Parathyroid adenoma (tissue), 2 donors: ENCODE results near the gene LONP1.

Source experiments
- H2AFZ ChIP-seq: fragments of 300-600 bp; sonication (generic); one replicate; pipeline ENCODE4 v1.7.0; 2017; ENCODE audit warnings: antibody characterized with exemption, mild to moderate bottlenecking
- H3K27ac ChIP-seq: fragments of 300-600 bp; sonication (generic); one replicate; pipeline ENCODE4 v1.7.0; 2017
- H3K27me3 ChIP-seq: fragments of 300-600 bp; sonication (generic); one replicate; pipeline ENCODE4 v1.7.0; 2017; ENCODE audit warnings: low read length; ENCODE audit not compliant: control insufficient read depth, insufficient read depth
- H3K36me3 ChIP-seq: fragments of 300-600 bp; sonication (generic); one replicate; pipeline ENCODE4 v1.7.0; 2017; ENCODE audit warnings: low read length; ENCODE audit not compliant: control insufficient read depth, insufficient read depth
- H3K4me1 ChIP-seq: fragments of 300-600 bp; sonication (generic); one replicate; pipeline ENCODE4 v1.7.0; 2017; ENCODE audit warnings: control low read depth
- H3K4me2 ChIP-seq: fragments of 300-600 bp; sonication (generic); one replicate; pipeline ENCODE4 v1.7.0; 2017; ENCODE audit warnings: low read length
- H3K4me3 ChIP-seq: fragments of 300-600 bp; sonication (generic); one replicate; pipeline ENCODE4 v1.7.0; 2017; ENCODE audit warnings: low read depth, low read length
- H3K79me2 ChIP-seq: fragments of 300-600 bp; sonication (generic); one replicate; pipeline ENCODE4 v1.7.0; 2017; ENCODE audit warnings: control low read depth
- H3K9ac ChIP-seq: fragments of 300-600 bp; sonication (generic); one replicate; pipeline ENCODE4 v1.7.0; 2017; ENCODE audit warnings: mild to moderate bottlenecking
- H3K9me3 ChIP-seq: fragments of 300-600 bp; sonication (generic); one replicate; pipeline ENCODE4 v1.7.0; 2017; ENCODE audit warnings: low read length; ENCODE audit not compliant: control insufficient read depth
- CTCF ChIP-seq: fragments of 300-600 bp; sonication (generic); IDR thresholded peaks from one replicate; pipeline ENCODE4 v1.7.0; 2017; ENCODE audit warnings: antibody characterized with exemption, mild to moderate bottlenecking
- donor health status: primary hyperparathyroidism.

LONP1 gene

DNA sequence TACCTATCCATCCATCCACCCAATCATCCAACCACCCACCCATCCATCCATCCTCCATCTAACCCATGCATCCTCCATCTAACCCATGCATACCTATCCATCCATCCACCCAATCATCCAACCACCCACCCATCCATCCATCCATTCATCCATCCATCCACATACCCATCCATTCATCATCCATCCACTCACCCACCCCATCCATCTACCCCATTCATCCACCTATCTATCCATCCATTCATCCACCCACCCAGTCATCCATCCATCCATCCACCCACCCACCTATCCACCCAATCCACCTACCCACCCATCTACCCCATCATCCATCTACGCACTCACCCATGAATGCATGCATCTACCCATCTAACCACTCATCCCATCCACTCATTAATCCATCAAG, 46.2 kb downstream of the LONP1 start:
- no peak overlapping the region for H3K4me3 ChIP-seq
- no peak for TF ChIP-seq CTCF
- no peaks in the 10 kb centered on the region for H3K27me3 ChIP-seq
- H3K9me3 ChIP-seq, result no peaks in the 10 kb centered on the region
- no peak overlapping the region for H2AFZ ChIP-seq
- H3K9ac ChIP-seq, result no peak overlapping the region
- H3K4me1 ChIP-seq, result no peaks in the 10 kb centered on the region
- no peak overlapping the region for H3K4me2 ChIP-seq
- no peaks in the 10 kb centered on the region for H3K36me3 ChIP-seq
- no peaks in the 10 kb centered on the region for H3K79me2 ChIP-seq
- no peak overlapping the region for H3K27ac ChIP-seq

GRCh38 chr19:5672708-5673459, 47.1 kb downstream of the LONP1 start:
- Histone ChIP-seq H3K27me3 (no peaks in the 10 kb centered on the region), H3K36me3 (no peaks in the 10 kb centered on the region), H3K9ac (no peak overlapping the region), H3K4me3 (no peak overlapping the region), H3K27ac (no peak overlapping the region), H3K4me2 (no peak overlapping the region), H3K4me1 (no peaks in the 10 kb centered on the region), H3K9me3 (no peaks in the 10 kb centered on the region), H3K79me2 (no peaks in the 10 kb centered on the region), H2AFZ (no peak overlapping the region)
- TF ChIP-seq CTCF, result no peak

GRCh38 chr19:5671600-5671999, 48.3 kb downstream of the LONP1 start:
- no peaks in the 10 kb centered on the region for H3K27me3 ChIP-seq
- no peak overlapping the region for H3K4me3 ChIP-seq
- TF ChIP-seq CTCF, result no peak
- H3K27ac ChIP-seq, result no peak overlapping the region
- H3K79me2 ChIP-seq, result no peaks in the 10 kb centered on the region
- H3K4me1 ChIP-seq, result no peaks in the 10 kb centered on the region
- no peak overlapping the region for H2AFZ ChIP-seq
- H3K9ac ChIP-seq, result no peak overlapping the region
- no peaks in the 10 kb centered on the region for H3K9me3 ChIP-seq
- H3K36me3 ChIP-seq, result no peaks in the 10 kb centered on the region
- no peak overlapping the region for H3K4me2 ChIP-seq

- Histone ChIP-seq H3K4me2 (no peak overlapping the region), H3K36me3 (no peaks in the 10 kb centered on the region), H3K4me3 (no peak overlapping the region), H2AFZ (no peak overlapping the region), H3K4me1 (no peaks in the 10 kb centered on the region), H3K9me3 (no peaks in the 10 kb centered on the region), H3K9ac (no peak overlapping the region), H3K79me2 (peaks cover 3% of the 10 kb centered on the region), H3K27me3 (no peaks in the 10 kb centered on the region), H3K27ac (no peak overlapping the region)
- TF ChIP-seq CTCF, result no peak
Measured at GRCh38 chr19:5669212-5669611, 50.7 kb downstream of the LONP1 start.

DNA sequence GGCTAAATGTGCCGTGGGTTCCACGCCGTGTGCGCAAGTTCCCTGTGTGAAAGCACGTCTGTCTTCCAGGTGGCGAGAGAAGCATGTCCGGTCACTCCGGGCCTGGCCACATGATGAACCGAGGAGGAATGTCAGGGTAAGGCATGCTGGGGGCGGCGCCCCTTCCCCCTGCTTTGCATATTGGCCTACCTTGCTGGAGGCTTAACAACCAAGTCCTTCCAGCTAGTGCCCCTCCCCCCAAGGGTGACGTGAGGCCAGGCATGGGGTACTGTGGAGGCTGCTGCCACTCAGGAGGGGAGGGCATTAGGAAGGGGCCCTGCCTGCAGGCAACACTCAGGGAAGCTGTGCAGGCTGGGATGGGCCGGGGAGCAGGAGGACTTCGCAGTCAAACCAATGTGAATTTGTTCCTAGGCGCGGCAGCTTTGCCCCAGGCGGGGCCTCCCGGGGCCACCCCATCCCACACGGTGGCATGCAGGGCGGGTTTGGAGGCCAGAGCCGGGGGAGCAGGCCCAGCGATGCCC, 52.1 kb downstream of the LONP1 start:
- no peaks in the 10 kb centered on the region for H3K9me3 ChIP-seq
- H3K4me1 ChIP-seq, result no peaks in the 10 kb centered on the region
- no peak overlapping the region for H2AFZ ChIP-seq
- H3K4me3 ChIP-seq, result no peak overlapping the region
- TF ChIP-seq CTCF, result no peak
- no peak overlapping the region for H3K9ac ChIP-seq
- H3K79me2 ChIP-seq, result peaks cover 3% of the 10 kb centered on the region
- H3K4me2 ChIP-seq, result no peak overlapping the region
- no peaks in the 10 kb centered on the region for H3K27me3 ChIP-seq
- H3K27ac ChIP-seq, result no peak overlapping the region
- no peaks in the 10 kb centered on the region for H3K36me3 ChIP-seq
